ENCODE results near the gene ANXA2R.

- TF ChIP-seq CTCF (IDR thresholded peaks at IDR 0.05): no peak
- no peak for TF ChIP-seq POLR2A (IDR thresholded peaks at IDR 0.05)
Measured at GRCh38 chr5:43000914-43001313, 39.2 kb downstream of the ANXA2R start.

All from Peyer's patch (tissue), 4 donors.